ENCODE results near the gene HACL1. TPM values are rescaled to one million over a fixed set of nuclear protein-coding genes. Genes with fewer than 3 reads are reported as not detected.
"Not testable (repeated sequence)": the region's sequence is repeated elsewhere in the genome, so short reads cannot be mapped to it uniquely, and the experiment has no call there.

The HACL1 gene
- total RNA-seq, 2 donors from 2014 or later = 13.1 to 19.1 TPM

DNA sequence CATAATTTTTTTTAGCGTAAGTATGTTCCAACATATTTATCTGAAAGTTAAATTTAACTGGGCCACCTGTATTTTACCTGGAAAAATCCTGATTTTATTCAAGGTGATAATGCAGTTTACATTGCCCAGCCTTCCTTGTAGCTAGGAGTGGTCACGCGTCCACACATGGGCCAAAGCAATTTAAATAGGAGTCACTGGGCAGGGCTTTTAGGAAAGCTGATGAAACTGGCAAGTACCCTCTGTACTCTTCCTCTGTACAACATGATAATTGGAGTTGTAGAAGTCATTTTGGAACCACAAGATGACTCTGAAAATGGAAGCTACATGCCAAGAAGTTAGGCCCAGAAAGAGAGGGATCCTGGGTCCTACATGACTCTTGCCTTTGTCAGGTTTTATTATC is 9.6 kb upstream of the HACL1 start:
- no peak for DNase-seq
- no peak overlapping the region for H3K27ac ChIP-seq
- intact Hi-C loops (cut with DNase I) = no loop called here
- H3K4me1 ChIP-seq = peaks cover 9% of the 10 kb centered on the region
- no peak overlapping the region for H3K9ac ChIP-seq (ENCODE audit: low read depth in 2 of 2, low read length in 2 of 2)
- H3K36me3 ChIP-seq = no peaks in the 10 kb centered on the region
- no peaks in the 10 kb centered on the region for H3K27me3 ChIP-seq
- H3K4me3 ChIP-seq = no peak overlapping the region
- TF ChIP-seq, protein P1, sequence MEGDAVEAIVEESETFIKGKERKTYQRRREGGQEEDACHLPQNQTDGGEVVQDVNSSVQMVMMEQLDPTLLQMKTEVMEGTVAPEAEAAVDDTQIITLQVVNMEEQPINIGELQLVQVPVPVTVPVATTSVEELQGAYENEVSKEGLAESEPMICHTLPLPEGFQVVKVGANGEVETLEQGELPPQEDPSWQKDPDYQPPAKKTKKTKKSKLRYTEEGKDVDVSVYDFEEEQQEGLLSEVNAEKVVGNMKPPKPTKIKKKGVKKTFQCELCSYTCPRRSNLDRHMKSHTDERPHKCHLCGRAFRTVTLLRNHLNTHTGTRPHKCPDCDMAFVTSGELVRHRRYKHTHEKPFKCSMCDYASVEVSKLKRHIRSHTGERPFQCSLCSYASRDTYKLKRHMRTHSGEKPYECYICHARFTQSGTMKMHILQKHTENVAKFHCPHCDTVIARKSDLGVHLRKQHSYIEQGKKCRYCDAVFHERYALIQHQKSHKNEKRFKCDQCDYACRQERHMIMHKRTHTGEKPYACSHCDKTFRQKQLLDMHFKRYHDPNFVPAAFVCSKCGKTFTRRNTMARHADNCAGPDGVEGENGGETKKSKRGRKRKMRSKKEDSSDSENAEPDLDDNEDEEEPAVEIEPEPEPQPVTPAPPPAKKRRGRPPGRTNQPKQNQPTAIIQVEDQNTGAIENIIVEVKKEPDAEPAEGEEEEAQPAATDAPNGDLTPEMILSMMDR (IDR thresholded peaks at IDR 0.05) = no peak
- H3K9me3 ChIP-seq = no peaks in the 10 kb centered on the region

DNA sequence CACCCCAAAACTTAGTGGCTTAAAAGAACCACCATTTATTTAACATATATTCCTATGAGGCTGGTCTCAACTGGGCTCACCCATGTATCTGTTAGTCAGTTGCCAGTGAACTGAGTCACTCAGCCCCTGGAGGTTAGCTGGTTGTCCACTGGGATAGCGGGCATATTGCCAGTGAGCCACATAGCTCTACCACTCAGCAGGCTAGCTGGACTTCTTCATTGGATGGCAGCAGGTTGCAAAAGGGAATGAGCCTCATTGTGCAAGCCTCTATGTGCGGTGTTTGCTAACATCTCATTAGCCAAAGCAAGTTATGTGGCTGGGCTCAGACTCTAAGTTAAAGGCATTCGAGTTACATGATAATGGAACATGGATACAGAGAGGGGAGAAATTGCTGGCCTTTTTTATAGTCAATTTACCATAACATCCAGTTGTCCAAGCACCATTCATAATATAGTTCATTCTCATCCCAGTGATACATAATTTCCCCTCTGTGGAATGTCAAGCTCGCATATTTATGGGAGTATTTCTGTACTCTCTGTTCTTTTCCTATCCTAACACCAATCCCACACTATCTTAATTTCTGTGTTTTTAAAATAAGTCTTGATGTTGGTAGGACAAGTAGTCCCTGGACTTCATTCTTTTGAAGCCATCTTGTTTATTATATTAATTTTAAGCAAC is 8.9 kb upstream of the HACL1 start:
- intact Hi-C loops (cut with DNase I) = no loop called here
- DNase-seq = no peak
- no peaks in the 10 kb centered on the region for H3K36me3 ChIP-seq
- H3K9ac ChIP-seq (ENCODE audit: low read depth in 2 of 2, low read length in 2 of 2) = no peak overlapping the region
- no peaks in the 10 kb centered on the region for H3K27me3 ChIP-seq
- H3K27ac ChIP-seq = no peak overlapping the region
- TF ChIP-seq, protein P1 (IDR thresholded peaks at IDR 0.05) = no peak
- H3K4me1 ChIP-seq = peaks cover 9% of the 10 kb centered on the region
- no peaks in the 10 kb centered on the region for H3K9me3 ChIP-seq
- no peak overlapping the region for H3K4me3 ChIP-seq

DNA sequence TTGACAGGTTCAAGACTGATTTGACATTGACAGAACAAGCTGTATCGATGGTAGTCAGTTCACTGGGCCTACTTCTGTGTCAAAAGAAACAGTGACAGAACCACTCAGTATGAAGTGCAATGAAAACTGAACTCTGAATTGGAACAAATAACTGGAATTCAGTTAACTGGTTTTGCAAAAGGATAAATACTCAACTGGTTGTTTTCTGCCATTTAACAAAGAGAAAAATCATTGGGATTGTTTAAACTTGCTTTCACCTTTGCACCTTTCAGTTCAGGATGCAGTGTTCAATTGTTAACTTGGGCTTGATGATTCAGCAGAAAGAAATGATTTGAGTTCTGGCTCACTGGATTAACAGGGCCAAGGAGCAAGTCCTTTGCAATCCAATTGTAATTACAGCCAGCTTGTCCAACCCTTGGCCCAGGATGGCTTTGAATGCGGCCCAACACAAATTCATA is 5.1 kb upstream of the HACL1 start:
- DNase-seq = peak; percentile 60
- no peaks in the 10 kb centered on the region for H3K9me3 ChIP-seq
- no peak overlapping the region for H3K4me3 ChIP-seq
- H3K36me3 ChIP-seq = no peaks in the 10 kb centered on the region
- peak overlapping the region in 1 of 2 donors; percentile 8 for H3K9ac ChIP-seq (ENCODE audit: low read depth in 2 of 2, low read length in 2 of 2)
- intact Hi-C loops (cut with DNase I) = no loop called here
- TF ChIP-seq, protein P1 (IDR thresholded peaks at IDR 0.05) = no peak
- H3K27me3 ChIP-seq = no peaks in the 10 kb centered on the region
- peaks cover 9% of the 10 kb centered on the region for H3K4me1 ChIP-seq
- peak overlapping the region; percentile 56 for H3K27ac ChIP-seq

DNA sequence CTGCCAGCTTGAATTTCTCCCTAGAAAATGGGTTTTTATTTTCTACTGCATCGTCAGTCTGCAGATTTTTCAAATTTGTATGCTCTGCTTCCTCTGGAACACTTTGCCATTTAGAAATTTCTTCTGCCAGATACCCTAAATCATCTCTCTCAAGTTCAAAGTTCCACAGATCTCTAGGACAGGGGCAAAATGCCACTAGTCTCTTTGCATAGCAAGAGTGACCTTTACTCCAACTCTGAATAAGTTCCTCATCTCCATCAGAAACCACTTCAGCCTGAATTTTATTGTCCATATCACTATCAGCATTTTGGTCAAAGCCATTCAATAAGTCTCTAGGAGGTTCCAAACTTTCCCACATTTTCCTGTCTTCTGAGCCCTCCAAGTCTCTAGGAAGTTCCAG is 3.2 kb upstream of the HACL1 start:
- H3K9me3 ChIP-seq; H3K9ac ChIP-seq (ENCODE audit: low read depth in 2 of 2, low read length in 2 of 2); H3K4me3 ChIP-seq; H3K27ac ChIP-seq; DNase-seq; H3K36me3 ChIP-seq; H3K27me3 ChIP-seq; H3K4me1 ChIP-seq; intact Hi-C loops (cut with DNase I): not testable (repeated sequence)

DNA sequence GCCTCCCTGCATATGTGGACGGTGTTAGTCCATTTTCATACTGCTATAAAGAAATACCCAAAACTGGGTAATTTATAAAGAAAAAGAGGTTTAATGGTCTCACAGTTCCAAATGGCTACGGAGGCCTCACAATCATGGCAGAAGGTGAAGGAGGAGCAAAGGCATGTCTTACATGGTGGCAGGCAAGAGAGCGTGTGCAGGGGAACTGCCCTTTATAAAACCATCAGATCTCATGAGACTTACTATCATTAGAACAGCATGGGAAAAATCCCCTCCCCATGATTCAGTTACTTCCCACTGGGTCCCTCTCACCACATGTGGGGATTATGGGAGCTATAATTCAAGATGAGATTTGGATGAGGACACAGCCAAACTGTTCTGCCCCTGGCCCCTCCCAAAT is 1.4 kb upstream of the HACL1 start:
- H3K27me3 ChIP-seq; H3K4me3 ChIP-seq; H3K9me3 ChIP-seq; DNase-seq; H3K4me1 ChIP-seq; H3K36me3 ChIP-seq; intact Hi-C loops (cut with DNase I); H3K27ac ChIP-seq; H3K9ac ChIP-seq (ENCODE audit: low read depth in 2 of 2, low read length in 2 of 2): not testable (repeated sequence)

DNA sequence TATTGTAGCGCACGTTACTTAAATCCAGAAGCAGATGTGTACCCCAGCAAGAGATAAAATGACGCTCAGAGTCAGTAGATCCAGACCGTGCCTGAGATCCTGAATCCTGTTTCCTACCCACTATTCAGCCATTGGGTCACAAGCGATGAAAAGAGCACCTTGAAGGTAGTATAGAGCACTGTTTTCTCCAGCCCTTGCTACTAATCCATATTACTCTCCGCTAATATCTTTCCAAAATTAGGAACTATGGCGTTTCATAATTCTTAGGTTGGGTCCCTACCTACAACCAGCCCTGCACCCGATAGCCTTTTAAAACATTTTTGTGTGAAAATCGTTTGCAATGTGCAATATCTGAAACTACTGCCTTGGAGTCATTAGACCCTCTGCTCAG is 772 bp upstream of the HACL1 start:
- intact Hi-C loops (cut with DNase I) = no loop called here
- no peak for DNase-seq
- H3K27me3 ChIP-seq = no peaks in the 10 kb centered on the region

More for the DNA sequence above, 772 bp upstream of the HACL1 start:
- Histone ChIP-seq H3K9ac (ENCODE audit: low read depth in 2 of 2, low read length in 2 of 2) (peak overlapping the region; percentile 66 to 81), H3K36me3 (no peaks in the 10 kb centered on the region), H3K4me1 (no peaks in the 10 kb centered on the region), H3K4me3 (peak overlapping the region; percentile 82), H3K27ac (peak overlapping the region; percentile 85), H3K9me3 (no peaks in the 10 kb centered on the region)
- TF ChIP-seq, protein P1 (IDR thresholded peaks at IDR 0.05) = no peak
